Natural killer cell (primary cell): Measurements from ENCODE around the gene KLHL21. TPM values are rescaled to one million over a fixed set of nuclear protein-coding genes. Genes with fewer than 3 reads are reported as not detected.
A peak's percentile ranks its signal among the peaks of the same experiment; 100 is the strongest.

Source experiments
- ATAC-seq, 3 donors: fragments of 150-1000 bp in 2 of 3; fragments of 200-7000 bp in 1 of 3; cut with Tn5 transposase; 1 replicate in 1 of 3; 2 replicates in 2 of 3; pipeline ENCODE4 v1.10.0; 2021; ENCODE audit warnings: mild to moderate bottlenecking in 2 of 3, moderate library complexity in 2 of 3
- DNase-seq, 2 donors: peaks; one replicate each; pipeline versions ENCODE4 v3.0.0 to v3.0.0-alpha.2; 2013 to 2021; ENCODE audit warnings: mixed read lengths in 1 of 2
- H3K27ac ChIP-seq: one replicate; pipeline ENCODE4 v1.5.1; 2013; ENCODE audit warnings: mild to moderate bottlenecking, low read length
- H3K27me3 ChIP-seq: one replicate; pipeline ENCODE4 v1.6.1; 2013; ENCODE audit warnings: low read length; ENCODE audit not compliant: control insufficient read depth, insufficient read depth
- H3K36me3 ChIP-seq: one replicate; pipeline ENCODE4 v1.6.1; 2013; ENCODE audit warnings: low read length; ENCODE audit not compliant: control insufficient read depth, insufficient read depth
- H3K4me1 ChIP-seq: one replicate; pipeline ENCODE4 v1.6.1; 2013; ENCODE audit warnings: low read length; ENCODE audit not compliant: control insufficient read depth, insufficient read depth
- H3K4me3 ChIP-seq: one replicate; pipeline ENCODE4 v1.5.1; 2013; ENCODE audit warnings: low read length
- H3K9me3 ChIP-seq: one replicate; pipeline ENCODE4 v1.6.1; 2013; ENCODE audit warnings: low read length; ENCODE audit not compliant: control insufficient read depth, insufficient read depth
- H3K27ac Mint-ChIP-seq, 2 donors: one replicate each; pipeline ENCODE4 v1.8.0; 2022; ENCODE audit warnings: mild to moderate bottlenecking in 2 of 2, mixed read lengths in 2 of 2, moderate library complexity in 1 of 2
- H3K27me3 Mint-ChIP-seq, 2 donors: one replicate each; pipeline ENCODE4 v1.8.0; 2022; ENCODE audit warnings: low read depth in 2 of 2, mixed read lengths in 2 of 2
- H3K36me3 Mint-ChIP-seq: one replicate; pipeline ENCODE4 v1.8.0; 2022; ENCODE audit warnings: mixed read lengths
- H3K4me1 Mint-ChIP-seq, 2 donors: one replicate each; pipeline ENCODE4 v1.8.0; 2022; ENCODE audit warnings: mixed read lengths in 2 of 2
- H3K4me3 Mint-ChIP-seq: one replicate; pipeline ENCODE4 v1.8.0; 2022; ENCODE audit warnings: mild to moderate bottlenecking, moderate library complexity, mixed read lengths
- H3K9me3 Mint-ChIP-seq, 2 donors: one replicate each; pipeline ENCODE4 v1.8.0; 2022; ENCODE audit warnings: mixed read lengths in 2 of 2
- WGBS: methylation state at CpG from one replicate; pipeline ENCODE4 v1.1.7; 2013; ENCODE audit warnings: missing lambda C conversion rate; ENCODE audit not compliant: insufficient coverage; 5-methylcytosine and 5-hydroxymethylcytosine counted together
- intact Hi-C: fragments of 100-400 bp; cut with micrococcal nuclease; formaldehyde crosslinking; loops from one replicate; pipeline ENCODE4 v1.14.2; 2022
- total RNA-seq, 4 donors: library from RNA; stranded (reverse); fragments of 120-200 nt in 1 of 4; gene quantifications; one replicate each; pipeline versions ENCODE4 v1.2.3 to v1.2.4, GENCODE V29; 2013 to 2022
- TF ChIP-seq, protein P1 (sequence below): fragments of 200-600 bp; IDR thresholded peaks from one replicate; pipeline ENCODE4 v1.8.0; 2022; ENCODE audit warnings: antibody characterized with exemption

Gene KLHL21
- total RNA-seq, 3 donors from 2014 or later (not counting 1 experiment from before 2014, with no cell fraction given): 23.5 to 37.8 (median 28.9) TPM

- Histone ChIP-seq H3K27me3 (no peaks in the 10 kb centered on the region), H3K4me3 (no peak overlapping the region), H3K36me3 (peaks cover 26% of the 10 kb centered on the region), H3K27ac (no peak overlapping the region), H3K9me3 (no peaks in the 10 kb centered on the region), H3K4me1 (peaks cover 27% of the 10 kb centered on the region)
- Mint-ChIP-seq H3K4me3 (no peak overlapping the region), H3K36me3 (no peaks in the 10 kb centered on the region), H3K27ac (no peak overlapping the region), H3K27me3 (no peaks in the 10 kb centered on the region), H3K4me1 (peaks cover 17 to 40% of the 10 kb centered on the region in 2 donors), H3K9me3 (no peaks in the 10 kb centered on the region)
- DNase-seq: no peak
- WGBS: 98% methylated on average over 7 of the region's 7 CpGs
- intact Hi-C loops: no loop called here
- TF ChIP-seq, protein P1, sequence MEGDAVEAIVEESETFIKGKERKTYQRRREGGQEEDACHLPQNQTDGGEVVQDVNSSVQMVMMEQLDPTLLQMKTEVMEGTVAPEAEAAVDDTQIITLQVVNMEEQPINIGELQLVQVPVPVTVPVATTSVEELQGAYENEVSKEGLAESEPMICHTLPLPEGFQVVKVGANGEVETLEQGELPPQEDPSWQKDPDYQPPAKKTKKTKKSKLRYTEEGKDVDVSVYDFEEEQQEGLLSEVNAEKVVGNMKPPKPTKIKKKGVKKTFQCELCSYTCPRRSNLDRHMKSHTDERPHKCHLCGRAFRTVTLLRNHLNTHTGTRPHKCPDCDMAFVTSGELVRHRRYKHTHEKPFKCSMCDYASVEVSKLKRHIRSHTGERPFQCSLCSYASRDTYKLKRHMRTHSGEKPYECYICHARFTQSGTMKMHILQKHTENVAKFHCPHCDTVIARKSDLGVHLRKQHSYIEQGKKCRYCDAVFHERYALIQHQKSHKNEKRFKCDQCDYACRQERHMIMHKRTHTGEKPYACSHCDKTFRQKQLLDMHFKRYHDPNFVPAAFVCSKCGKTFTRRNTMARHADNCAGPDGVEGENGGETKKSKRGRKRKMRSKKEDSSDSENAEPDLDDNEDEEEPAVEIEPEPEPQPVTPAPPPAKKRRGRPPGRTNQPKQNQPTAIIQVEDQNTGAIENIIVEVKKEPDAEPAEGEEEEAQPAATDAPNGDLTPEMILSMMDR: no peak
- no peak for ATAC-seq
Observed at GRCh38 chr1:6585841-6586240, 16.8 kb downstream of the KLHL21 start.

DNA sequence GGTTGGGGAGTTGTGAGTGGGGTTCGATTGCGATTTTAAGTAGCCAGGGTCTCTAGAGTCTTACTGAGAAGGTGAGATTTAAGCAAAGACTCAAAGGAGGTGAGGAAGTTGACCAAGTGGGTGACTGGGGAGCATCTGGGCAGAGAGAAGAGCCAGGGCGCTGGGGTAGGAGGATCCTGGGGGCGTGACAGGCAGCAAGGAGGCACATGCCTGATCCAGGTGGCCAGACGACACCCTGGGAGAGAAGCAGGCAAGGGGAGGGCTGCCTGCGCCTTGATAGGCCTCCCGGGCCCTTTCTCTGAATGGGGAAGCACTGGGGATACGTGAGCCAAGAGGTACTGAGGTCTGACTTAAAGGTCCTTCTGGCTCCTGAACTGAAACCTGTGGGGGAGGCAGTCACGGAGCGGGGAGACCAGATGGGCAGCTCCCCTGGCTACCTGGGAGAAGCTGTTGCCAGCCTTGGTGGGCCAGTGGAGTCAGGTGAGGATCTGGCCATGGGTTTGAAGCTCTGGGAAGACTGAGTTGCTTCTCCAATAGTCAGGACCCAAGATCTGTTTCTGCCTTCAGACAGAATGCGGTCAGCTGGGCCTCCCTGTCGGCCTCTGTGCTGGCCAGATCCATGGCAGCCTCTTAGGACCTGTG lies 17.5 kb downstream of the KLHL21 start:
- 94% methylated on average over 12 of the region's 12 CpGs for WGBS
- peaks cover 31% of the 10 kb centered on the region for H3K4me1 ChIP-seq
- intact Hi-C loops: no loop called here
- no peak for DNase-seq
- TF ChIP-seq, protein P1: no peak
- Mint-ChIP-seq H3K36me3 (no peaks in the 10 kb centered on the region), H3K4me1 (peaks cover 18 to 40% of the 10 kb centered on the region in 2 donors), H3K27ac (peak overlapping the region; percentile 9 to 64), H3K9me3 (no peaks in the 10 kb centered on the region), H3K4me3 (no peak overlapping the region), H3K27me3 (no peaks in the 10 kb centered on the region)
- ATAC-seq: no peak
- no peaks in the 10 kb centered on the region for H3K27me3 ChIP-seq
- no peaks in the 10 kb centered on the region for H3K9me3 ChIP-seq
- no peak overlapping the region for H3K4me3 ChIP-seq
- H3K36me3 ChIP-seq: peaks cover 23% of the 10 kb centered on the region
- no peak overlapping the region for H3K27ac ChIP-seq

DNA sequence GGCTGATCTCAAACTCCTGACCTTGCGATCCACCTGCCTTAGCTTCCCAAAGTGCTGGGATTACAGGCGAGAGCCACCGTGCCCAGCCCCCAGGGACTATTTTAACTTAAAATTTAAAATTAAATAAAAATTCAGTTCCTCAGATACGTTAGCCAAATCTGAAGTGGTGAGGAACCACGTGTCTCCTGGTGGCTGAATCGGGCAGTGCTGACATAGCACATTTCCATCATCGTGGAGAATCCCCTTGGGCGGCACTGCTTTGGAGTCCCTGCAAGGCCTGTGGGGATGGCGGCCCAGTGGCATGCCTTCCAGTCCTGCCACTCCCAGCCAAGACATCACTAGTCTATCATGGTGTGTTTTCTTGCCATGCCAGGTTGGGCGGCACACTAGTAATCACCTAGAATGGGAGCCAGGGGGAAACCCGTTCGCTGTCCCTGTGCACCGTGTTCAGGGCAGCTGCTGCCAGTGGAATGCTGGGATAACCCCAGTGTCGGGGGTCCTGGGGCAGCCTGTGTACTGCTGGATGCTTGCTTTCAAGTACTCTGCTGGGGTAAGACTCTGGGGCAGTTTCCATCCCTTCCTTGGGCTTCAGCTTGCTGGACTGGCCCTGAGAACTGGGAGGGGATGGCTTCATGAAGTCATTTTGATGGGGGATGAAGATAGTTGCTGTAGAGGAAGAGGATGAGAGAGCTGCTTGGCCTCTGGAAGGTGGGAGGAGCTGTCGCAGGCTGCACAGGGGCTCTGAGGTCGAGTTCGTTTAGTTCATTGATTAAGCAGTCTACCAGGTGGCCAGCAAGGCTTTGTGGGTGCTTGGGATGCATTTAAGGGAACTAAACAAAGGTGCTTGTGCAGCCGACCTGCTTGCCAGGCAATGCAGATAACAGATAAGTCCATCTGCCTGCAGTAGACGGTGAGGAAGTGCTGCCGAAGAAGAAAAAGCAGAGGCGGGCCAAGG lies 18.3 kb downstream of the KLHL21 start:
- DNase-seq (no peak), ATAC-seq (no peak)
- H3K27me3 ChIP-seq: no peaks in the 10 kb centered on the region
- no peak overlapping the region for H3K27ac ChIP-seq
- H3K4me1 ChIP-seq: peaks cover 34% of the 10 kb centered on the region
- TF ChIP-seq, protein P1: no peak
- no peak overlapping the region for H3K4me3 Mint-ChIP-seq
- no peaks in the 10 kb centered on the region for H3K36me3 Mint-ChIP-seq
- H3K27ac Mint-ChIP-seq: peak overlapping the region; percentile 9 to 64
- intact Hi-C loops: no loop called here
- no peaks in the 10 kb centered on the region for H3K9me3 ChIP-seq
- H3K36me3 ChIP-seq: peaks cover 19% of the 10 kb centered on the region
- H3K4me1 Mint-ChIP-seq: peaks cover 18 to 40% of the 10 kb centered on the region in 2 donors
- WGBS: 90% methylated on average over 21 of the region's 21 CpGs
- no peaks in the 10 kb centered on the region for H3K27me3 Mint-ChIP-seq
- H3K4me3 ChIP-seq: no peak overlapping the region
- no peaks in the 10 kb centered on the region for H3K9me3 Mint-ChIP-seq
